A673 (cell line): ENCODE measurements around the gene C10orf90. TPM values are rescaled to one million over a fixed set of nuclear protein-coding genes. Genes with fewer than 3 reads are reported as not detected.

ENCODE experiments used
- BruUV-seq: library from RNA; stranded (reverse); fragments of 400-500 nt; replicated peaks from 2 replicates; lab custom pipeline; 2021; lab: Mats Ljungman, UMichigan
- CTCF ChIA-PET: fragments of 300-600 bp; sonication (Branson Sonifier 250); formaldehyde crosslinking; loops from one replicate; lab custom pipeline; 2022; ENCODE audit warnings: antibody characterized with exemption; lab: Charles Lee
- POLR2A ChIA-PET: fragments of 300-600 bp; sonication (Branson Sonifier 250); formaldehyde crosslinking; loops from one replicate; lab custom pipeline; 2022; ENCODE audit warnings: antibody characterized with exemption; ENCODE audit not compliant: low non-redundant PET; lab: Charles Lee
- DNase-seq: peaks from one replicate; pipeline ENCODE4 v3.0.0-alpha.2; 2015; ENCODE audit warnings: low spot score
- H3K27ac ChIP-seq: fragments of 200-600 bp; sonication (generic); 2 replicates; pipeline ENCODE4 v1.5.1; 2016; ENCODE audit warnings: mixed run types, low read depth, mild to moderate bottlenecking, mixed read lengths, antibody characterized with exemption, low read length; ENCODE audit not compliant: poor library complexity, severe bottlenecking
- H3K27me3 ChIP-seq: fragments of 200-600 bp; sonication (generic); replicated peaks from 2 replicates; pipeline ENCODE4 v1.6.1; 2017; ENCODE audit warnings: mixed run types, low read depth, mild to moderate bottlenecking, mixed read lengths, antibody characterized with exemption, low read length; ENCODE audit not compliant: insufficient read depth, poor library complexity
- H3K36me3 ChIP-seq: fragments of 200-600 bp; sonication (generic); 2 replicates; pipeline ENCODE4 v1.6.1; 2016; ENCODE audit warnings: mixed run types, mild to moderate bottlenecking, mixed read lengths, antibody characterized with exemption, low read length; ENCODE audit not compliant: insufficient read depth, poor library complexity, severe bottlenecking
- H3K4me1 ChIP-seq: fragments of 200-600 bp; sonication (generic); 2 replicates; pipeline ENCODE4 v1.6.1; 2017; ENCODE audit warnings: mixed run types, mild to moderate bottlenecking, mixed read lengths, antibody characterized with exemption, low read length; ENCODE audit not compliant: insufficient read depth, poor library complexity, severe bottlenecking
- H3K4me3 ChIP-seq: fragments of 200-600 bp; sonication (generic); 2 replicates; pipeline ENCODE4 v1.5.1; 2016; ENCODE audit warnings: low read depth, mixed run types, mild to moderate bottlenecking, mixed read lengths, low read length; ENCODE audit not compliant: poor library complexity, severe bottlenecking
- H3K9me3 ChIP-seq: fragments of 200-600 bp; sonication (generic); 2 replicates; pipeline ENCODE4 v1.6.1; 2016; ENCODE audit warnings: mixed run types, low read depth, mild to moderate bottlenecking, mixed read lengths, antibody characterized with exemption, low read length; ENCODE audit not compliant: poor library complexity, severe bottlenecking
- CTCF ChIP-seq: fragments of 300-800, 200-600 bp; sonication (generic); conservative IDR thresholded peaks from 2 replicates; pipeline ENCODE4 v1.5.1; 2017; ENCODE audit warnings: low read depth, mild to moderate bottlenecking, antibody characterized with exemption, low read length, moderate library complexity, mixed read lengths
- EZH2 ChIP-seq: fragments of 200-600 bp; sonication (generic); IDR thresholded peaks from 2 replicates; pipeline ENCODE4 v1.6.1; 2017; ENCODE audit warnings: borderline replicate concordance, low read depth, mild to moderate bottlenecking, mixed read lengths, antibody characterized with exemption, low read length; ENCODE audit not compliant: poor library complexity, severe bottlenecking
- intact Hi-C: fragments of 100-400 bp; cut with micrococcal nuclease; formaldehyde crosslinking; loops from one replicate; pipeline ENCODE4 v1.10.0; 2022; ENCODE audit not compliant: unreplicated experiment
- total RNA-seq: library from RNA; stranded (reverse); gene quantifications from 2 replicates; pipeline ENCODE4 v1.2.3, GENCODE V29; 2021

Gene C10orf90
- total RNA-seq, 1 experiment from 2014 or later = not detected

DNA sequence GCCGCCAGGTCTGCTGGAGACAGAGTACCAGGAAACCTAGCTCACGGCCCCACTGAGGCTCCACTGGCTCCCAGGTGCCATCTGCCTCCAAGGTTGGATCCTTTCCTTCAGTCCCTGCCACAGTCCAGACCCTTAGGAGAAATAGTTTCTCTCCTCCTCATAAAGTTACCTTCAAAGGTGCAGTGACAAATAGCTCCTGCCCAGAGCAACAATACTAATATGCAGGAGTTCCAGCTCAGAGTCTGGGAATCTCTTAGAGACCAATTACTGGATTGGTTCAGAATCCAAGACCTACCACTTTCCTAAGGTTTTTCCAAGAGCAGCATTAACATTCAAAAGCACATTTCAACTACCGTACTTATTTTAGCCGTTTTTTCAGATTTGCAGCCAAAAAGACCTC lies 241.2 kb downstream of the C10orf90 start:
- Histone ChIP-seq H3K9me3 (no peaks in the 10 kb centered on the region), H3K4me1 (no peaks in the 10 kb centered on the region), H3K4me3 (no peak overlapping the region), H3K27me3 (peaks cover 6% of the 10 kb centered on the region), H3K36me3 (no peaks in the 10 kb centered on the region), H3K27ac (no peak overlapping the region)
- ChIA-PET CTCF (no interaction called here), POLR2A (no interaction called here)
- DNase-seq = no peak
- intact Hi-C loops = no loop called here
- TF ChIP-seq CTCF (no peak), EZH2 (no peak)
- no TSS peak for BruUV-seq

DNA sequence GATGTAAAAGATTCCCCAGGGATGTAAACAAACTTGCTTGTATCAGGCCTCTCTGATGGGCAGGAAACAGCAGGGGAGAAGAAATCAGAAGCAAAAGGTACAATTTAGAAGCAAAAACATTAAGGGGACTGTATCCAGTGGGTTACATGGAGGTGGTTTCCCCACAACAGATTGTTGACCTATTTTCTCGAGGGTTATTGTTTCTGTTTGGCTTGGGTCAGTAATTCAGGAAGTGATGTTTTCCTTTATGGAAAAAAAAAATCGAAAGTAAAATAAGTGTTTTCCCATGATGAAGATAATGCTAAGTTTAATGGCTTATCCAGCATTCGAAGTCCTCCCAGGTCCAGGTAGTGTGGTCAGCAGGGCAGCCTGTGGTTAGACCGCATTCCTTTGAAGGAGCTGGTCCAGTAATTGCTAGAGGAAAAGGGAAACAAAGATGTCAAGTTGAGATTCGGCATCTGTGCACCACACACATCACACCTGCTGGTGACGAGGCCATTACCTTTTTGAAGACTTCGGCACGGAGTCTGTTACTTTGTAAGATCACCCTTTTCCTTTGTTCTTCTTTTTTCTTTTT lies 244.9 kb downstream of the C10orf90 start:
- Histone ChIP-seq H3K36me3 (no peaks in the 10 kb centered on the region), H3K27ac (no peak overlapping the region), H3K4me1 (no peaks in the 10 kb centered on the region), H3K9me3 (no peaks in the 10 kb centered on the region), H3K4me3 (no peak overlapping the region), H3K27me3 (peaks cover 6% of the 10 kb centered on the region)
- DNase-seq = no peak
- TF ChIP-seq EZH2 (no peak), CTCF (no peak)
- ChIA-PET CTCF (no interaction called here), POLR2A (no interaction called here)
- no TSS peak for BruUV-seq
- intact Hi-C loops = no loop called here

GRCh38 chr10:126425032-126425431 lies 245.5 kb downstream of the C10orf90 start:
- BruUV-seq = no TSS peak
- peaks cover 6% of the 10 kb centered on the region for H3K27me3 ChIP-seq
- no peak for DNase-seq
- POLR2A ChIA-PET = no interaction called here
- no peak overlapping the region for H3K27ac ChIP-seq
- H3K9me3 ChIP-seq = no peaks in the 10 kb centered on the region
- intact Hi-C loops = no loop called here
- H3K4me1 ChIP-seq = no peaks in the 10 kb centered on the region
- H3K36me3 ChIP-seq = no peaks in the 10 kb centered on the region
- CTCF ChIA-PET = no interaction called here
- no peak overlapping the region for H3K4me3 ChIP-seq
- TF ChIP-seq CTCF (no peak), EZH2 (no peak)
